Neuronal stem cell (in vitro differentiated cells): Measurements from ENCODE around the gene MUC5AC.
A peak's percentile ranks its signal among the peaks of the same experiment; 100 is the strongest.

Experiments
- DNase-seq: peaks from one replicate; pipeline ENCODE4 v3.0.0-alpha.2; 2013; ENCODE audit warnings: low spot score
- H2AFZ ChIP-seq: one replicate; pipeline ENCODE4 v1.6.1; 2013; ENCODE audit warnings: mild to moderate bottlenecking, low read length, inconsistent platforms
- H2AK5ac ChIP-seq: 2 replicates; pipeline ENCODE4 v1.6.1; 2013; ENCODE audit warnings: low read depth, mild to moderate bottlenecking, inconsistent platforms, low read length, moderate library complexity, mixed read lengths
- H2BK120ac ChIP-seq: 2 replicates; pipeline ENCODE4 v1.6.1; 2013; ENCODE audit warnings: low read depth, mild to moderate bottlenecking, inconsistent platforms, low read length, moderate library complexity, mixed read lengths
- H2BK12ac ChIP-seq: one replicate; pipeline ENCODE4 v1.6.1; 2013; ENCODE audit warnings: low read length, inconsistent platforms
- H2BK15ac ChIP-seq: 2 replicates; pipeline ENCODE4 v1.6.1; 2013; ENCODE audit warnings: mild to moderate bottlenecking, low read length, inconsistent platforms, mixed read lengths
- H2BK5ac ChIP-seq: one replicate; pipeline ENCODE4 v1.6.1; 2013; ENCODE audit warnings: inconsistent platforms, mild to moderate bottlenecking, low read length, moderate library complexity
- H3K14ac ChIP-seq: one replicate; pipeline ENCODE4 v1.6.1; 2013; ENCODE audit warnings: low read length, inconsistent platforms
- H3K18ac ChIP-seq: 2 replicates; pipeline ENCODE4 v1.6.1; 2013; ENCODE audit warnings: low read length, inconsistent platforms
- H3K23ac ChIP-seq: 2 replicates; pipeline ENCODE4 v1.6.1; 2013; ENCODE audit warnings: low read depth, mild to moderate bottlenecking, mixed read lengths, low read length, inconsistent platforms; ENCODE audit not compliant: poor library complexity
- H3K27ac ChIP-seq: replicated peaks from 3 replicates; pipeline ENCODE4 v1.5.1; 2013; ENCODE audit warnings: low read length, inconsistent platforms
- H3K27me3 ChIP-seq, 3 experiments: 2 replicates each; pipeline ENCODE4 v1.6.1; 2013; ENCODE audit warnings: low read length in 3 of 3, mild to moderate bottlenecking in 2 of 3, inconsistent platforms in 1 of 3, low read depth in 1 of 3, mixed read lengths in 1 of 3, moderate library complexity in 1 of 3; ENCODE audit not compliant: control insufficient read depth in 3 of 3, insufficient read depth in 3 of 3
- H3K36me3 ChIP-seq, 2 donors: replicated peaks in 1 of 2; 2 replicates each; pipeline ENCODE4 v1.6.1; 2013; ENCODE audit warnings: low read length in 2 of 2; ENCODE audit not compliant: control insufficient read depth in 2 of 2, insufficient read depth in 2 of 2
- H3K4ac ChIP-seq: 2 replicates; pipeline ENCODE4 v1.6.1; 2013; ENCODE audit warnings: inconsistent platforms, mild to moderate bottlenecking, low read length, moderate library complexity
- H3K4me1 ChIP-seq, 2 donors: 1 replicate in 1 of 2; 2 replicates in 1 of 2; pipeline ENCODE4 v1.6.1; 2013; ENCODE audit warnings: low read length in 2 of 2, low read depth in 1 of 2; ENCODE audit not compliant: control insufficient read depth in 2 of 2, insufficient read depth in 1 of 2
- H3K4me2 ChIP-seq: one replicate; pipeline ENCODE4 v1.6.1; 2013; ENCODE audit warnings: mild to moderate bottlenecking, low read length, inconsistent platforms; ENCODE audit not compliant: insufficient read depth, poor library complexity, severe bottlenecking
- H3K4me3 ChIP-seq, 2 donors: 2 replicates each; pipeline ENCODE4 v1.5.1; 2013; ENCODE audit warnings: low read length in 2 of 2, mild to moderate bottlenecking in 2 of 2, inconsistent platforms in 1 of 2, moderate library complexity in 1 of 2
- H3K79me1 ChIP-seq: one replicate; pipeline ENCODE4 v1.6.1; 2013; ENCODE audit warnings: low read depth, mild to moderate bottlenecking, inconsistent platforms, low read length, moderate library complexity
- H3K9ac ChIP-seq: one replicate; pipeline ENCODE4 v1.6.1; 2013; ENCODE audit warnings: mild to moderate bottlenecking, low read depth, low read length, inconsistent platforms; ENCODE audit not compliant: poor library complexity
- H3K9me3 ChIP-seq, 2 donors: replicated peaks in 1 of 2; 2 replicates each; pipeline versions ENCODE3 to v1.6.1; 2013; ENCODE audit warnings: low read length in 2 of 2, mild to moderate bottlenecking in 2 of 2, inconsistent platforms in 1 of 2, low read depth in 1 of 2, mixed read lengths in 1 of 2, moderate library complexity in 1 of 2; ENCODE audit not compliant: control insufficient read depth in 2 of 2, insufficient read depth in 1 of 2
- H4K8ac ChIP-seq: one replicate; pipeline ENCODE4 v1.6.1; 2013; ENCODE audit warnings: low read depth, mild to moderate bottlenecking, inconsistent platforms, low read length, moderate library complexity
- H4K91ac ChIP-seq: one replicate; pipeline ENCODE4 v1.6.1; 2013; ENCODE audit warnings: low read length, low read depth, mild to moderate bottlenecking, inconsistent platforms; ENCODE audit not compliant: poor library complexity
- WGBS, 2 donors: extraction: QIAGEN DNeasy Blood & Tissue Kit; methylation state at CpG; one replicate each; pipeline ENCODE4 v1.1.7; 2013; ENCODE audit warnings: missing lambda C conversion rate in 2 of 2, mixed read lengths in 1 of 2; ENCODE audit not compliant: insufficient read length in 2 of 2, insufficient replicate concordance in 1 of 2; ENCODE audit errors: extremely low coverage in 2 of 2; 5-methylcytosine and 5-hydroxymethylcytosine counted together

Gene MUC5AC

GRCh38 chr11:1147792-1148191 is 10.0 kb upstream of the MUC5AC start:
- Histone ChIP-seq H2AK5ac (no peak overlapping the region), H3K4me3 (peak overlapping the region in 1 of 2 donors; percentile 69), H3K27ac (no peak overlapping the region)

DNA sequence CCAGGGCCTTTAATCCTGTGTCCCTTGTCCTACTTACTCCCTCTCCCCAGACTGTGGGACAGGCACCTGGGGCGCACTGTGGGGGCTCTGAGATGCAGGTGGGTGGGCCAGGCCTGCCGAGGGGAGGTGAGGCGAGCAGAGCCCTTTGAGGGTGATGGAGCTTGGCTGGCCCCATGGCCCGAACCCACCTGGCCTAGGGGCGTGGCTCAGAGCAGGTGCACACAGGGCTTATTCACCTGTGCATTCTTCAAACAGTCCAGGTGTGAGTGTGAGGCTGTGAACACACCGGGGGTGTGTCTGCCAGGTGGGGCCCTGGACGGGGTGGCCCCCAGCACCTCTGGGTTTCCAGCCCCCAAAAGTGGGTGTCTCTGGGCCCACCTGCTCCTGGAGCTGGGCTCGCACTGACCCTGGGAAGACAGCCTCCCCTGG is 9.0 kb upstream of the MUC5AC start:
- Histone ChIP-seq H2BK12ac (no peak overlapping the region), H3K27me3 (peaks cover 0 to 3% (median 0%) of the 10 kb centered on the region in 3 experiments), H3K4me2 (no peak overlapping the region), H3K27ac (no peak overlapping the region), H3K36me3 (no peaks in the 10 kb centered on the region), H3K9me3 (peaks cover 5 to 15% of the 10 kb centered on the region in 2 donors), H3K14ac (peak overlapping the region; percentile 92), H3K4me3 (no peak overlapping the region), H2AFZ (no peak overlapping the region), H4K91ac (no peak overlapping the region), H3K79me1 (peaks cover 2% of the 10 kb centered on the region), H3K4me1 (peaks cover 0 to 1% of the 10 kb centered on the region in 2 donors), H3K18ac (peak overlapping the region; percentile 38), H2BK15ac (no peak overlapping the region), H3K23ac (no peak overlapping the region), H2BK120ac (no peak overlapping the region), H2BK5ac (no peak overlapping the region), H2AK5ac (peak overlapping the region; percentile 43), H4K8ac (no peak overlapping the region), H3K9ac (no peak overlapping the region), H3K4ac (no peak overlapping the region)
- no peak for DNase-seq
- WGBS, 2 donors: no CpG with 5 or more reads among the region's 8 CpGs

More at GRCh38 chr11:1147792-1148191, 10.0 kb upstream of the MUC5AC start:
- H2BK15ac ChIP-seq: no peak overlapping the region
- H2AFZ ChIP-seq: no peak overlapping the region
- peak overlapping the region; percentile 66 for H3K4ac ChIP-seq
- peak overlapping the region; percentile 41 for H2BK12ac ChIP-seq
- peak overlapping the region; percentile 85 for H3K23ac ChIP-seq
- peak overlapping the region; percentile 43 for H4K8ac ChIP-seq
- no peak overlapping the region for H2BK5ac ChIP-seq
- no peak overlapping the region for H3K18ac ChIP-seq
- peak overlapping the region; percentile 86 for H3K9ac ChIP-seq
- no peak overlapping the region for H3K4me2 ChIP-seq
- no peaks in the 10 kb centered on the region for H3K36me3 ChIP-seq
- H2BK120ac ChIP-seq: no peak overlapping the region
- H3K4me1 ChIP-seq: peaks cover 0 to 1% of the 10 kb centered on the region in 2 donors
- peak overlapping the region; percentile 92 for H3K14ac ChIP-seq
- peaks cover 0 to 3% (median 0%) of the 10 kb centered on the region in 3 experiments for H3K27me3 ChIP-seq
- peaks cover 12 to 19% of the 10 kb centered on the region in 2 donors for H3K9me3 ChIP-seq
- H3K79me1 ChIP-seq: peaks cover 2% of the 10 kb centered on the region
- WGBS, 2 donors: no CpG with 5 or more reads among the region's 6 CpGs
- no peak for DNase-seq
- H4K91ac ChIP-seq: peak overlapping the region; percentile 97

DNA sequence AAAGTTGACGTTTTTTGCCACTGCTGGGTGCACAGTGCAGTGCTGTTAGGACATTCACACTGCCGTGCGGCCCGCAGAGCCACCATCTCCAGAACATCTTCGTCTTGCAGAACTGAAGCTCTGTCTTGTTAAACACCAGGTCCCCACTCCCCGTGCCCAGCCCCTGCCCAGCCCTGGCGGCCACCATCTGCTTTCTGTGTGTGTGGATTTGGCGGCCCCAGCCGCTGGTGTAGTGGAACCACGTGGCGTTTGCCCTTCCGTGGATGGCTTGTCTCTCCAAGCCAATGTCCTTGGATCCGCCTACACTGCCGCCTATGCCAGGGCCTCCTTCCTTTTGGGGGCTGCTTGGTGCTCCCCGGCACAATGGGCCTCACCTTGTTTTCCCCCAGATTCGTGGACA is 8.2 kb upstream of the MUC5AC start:
- Histone ChIP-seq H3K27ac (no peak overlapping the region), H3K27me3 (peaks cover 0 to 3% (median 0%) of the 10 kb centered on the region in 3 experiments), H3K18ac (peak overlapping the region; percentile 28), H2BK12ac (no peak overlapping the region), H2BK15ac (no peak overlapping the region), H3K4me2 (no peak overlapping the region), H3K4me1 (peaks cover 0 to 1% of the 10 kb centered on the region in 2 donors), H3K9me3 (peaks cover 3 to 13% of the 10 kb centered on the region in 2 donors), H3K4me3 (no peak overlapping the region), H2AFZ (no peak overlapping the region), H4K91ac (no peak overlapping the region), H2BK5ac (no peak overlapping the region), H2BK120ac (no peak overlapping the region), H3K14ac (no peak overlapping the region), H3K36me3 (no peaks in the 10 kb centered on the region), H3K23ac (no peak overlapping the region), H2AK5ac (no peak overlapping the region), H4K8ac (no peak overlapping the region), H3K79me1 (peaks cover 2% of the 10 kb centered on the region), H3K4ac (peak overlapping the region; percentile 53), H3K9ac (no peak overlapping the region)
- no peak for DNase-seq
- no CpG with 5 or more reads among the region's 16 CpGs for WGBS, 2 donors

DNA sequence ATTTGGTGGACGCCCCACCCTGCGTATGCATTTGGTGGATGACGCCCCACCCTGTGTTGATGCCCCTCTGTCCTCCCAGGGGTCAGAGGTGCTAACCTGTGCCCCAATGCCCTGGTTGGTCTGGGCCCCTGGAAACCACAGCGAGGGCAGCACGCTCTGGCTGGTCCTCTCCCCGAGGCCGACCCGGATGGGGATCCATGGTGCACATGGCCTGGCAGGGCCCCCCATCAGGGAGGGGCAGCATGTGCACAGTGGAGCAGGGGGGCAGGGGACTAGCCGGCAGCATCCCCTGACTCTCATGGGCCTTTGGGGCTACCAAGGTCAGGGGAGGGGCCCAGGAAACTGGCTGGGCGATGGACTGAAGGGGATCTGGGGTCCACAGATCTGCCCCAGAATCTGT is 7.6 kb upstream of the MUC5AC start:
- Histone ChIP-seq H2BK12ac (peak overlapping the region; percentile 58), H3K79me1 (peaks cover 2% of the 10 kb centered on the region), H2AFZ (no peak overlapping the region), H3K4me1 (peaks cover 0 to 1% of the 10 kb centered on the region in 2 donors), H3K9me3 (peaks cover under 1 to 11% of the 10 kb centered on the region in 2 donors), H2AK5ac (no peak overlapping the region), H3K4me2 (no peak overlapping the region), H4K8ac (no peak overlapping the region), H3K27ac (no peak overlapping the region), H3K14ac (peak overlapping the region; percentile 21), H3K18ac (peak overlapping the region; percentile 76), H2BK15ac (peak overlapping the region; percentile 75), H3K9ac (no peak overlapping the region), H3K27me3 (peaks cover 0 to 3% (median 0%) of the 10 kb centered on the region in 3 experiments), H4K91ac (no peak overlapping the region), H3K4ac (peak overlapping the region; percentile 66), H2BK120ac (no peak overlapping the region), H3K4me3 (no peak overlapping the region), H3K23ac (peak overlapping the region; percentile 73), H2BK5ac (no peak overlapping the region), H3K36me3 (no peaks in the 10 kb centered on the region)
- DNase-seq: no peak
- WGBS, 2 donors: no CpG with 5 or more reads among the region's 10 CpGs
